HepG2 (cell line): ENCODE data around the gene VKORC1. TPM values are rescaled to one million over a fixed set of nuclear protein-coding genes. Genes with fewer than 3 reads are reported as not detected.

Experiments
- AGO2 ChIP-seq: fragments of 200-400 bp; formaldehyde crosslinking; optimal IDR thresholded peaks from 2 replicates; pipeline ENCODE3; 2017; ENCODE audit warnings: mild to moderate bottlenecking, low read depth, low read length, moderate library complexity
- ATAD3A ChIP-seq: sonication (generic); formaldehyde crosslinking; IDR thresholded peaks from 2 replicates; pipeline ENCODE4 v1.4.0; 2020; ENCODE audit warnings: missing genetic modification reagents
- DR1 ChIP-seq: sonication (generic); formaldehyde crosslinking; IDR thresholded peaks from 2 replicates; pipeline ENCODE4 v1.8.0; 2021; ENCODE audit warnings: mild to moderate bottlenecking, missing genetic modification reagents, inconsistent platforms
- EEA1 ChIP-seq: sonication (generic); formaldehyde crosslinking; IDR thresholded peaks from 2 replicates; pipeline ENCODE4 v1.5.1; 2020; ENCODE audit warnings: mild to moderate bottlenecking, missing genetic modification reagents, borderline replicate concordance
- FOXO1 ChIP-seq: sonication (generic); formaldehyde crosslinking; IDR thresholded peaks from 2 replicates; pipeline ENCODE4 v1.4.0; 2020; ENCODE audit warnings: missing genetic modification reagents
- GATAD2A ChIP-seq: IDR thresholded peaks from 2 replicates; pipeline ENCODE4 v1.6.1; 2016
- MIER3 ChIP-seq: IDR thresholded peaks from 2 replicates; pipeline ENCODE4 v1.6.1; 2016; ENCODE audit warnings: missing compliant biosample characterization, borderline replicate concordance
- MLLT10 ChIP-seq: sonication (generic); formaldehyde crosslinking; IDR thresholded peaks from 2 replicates; pipeline ENCODE4 v1.4.0; 2020; ENCODE audit warnings: missing genetic modification reagents
- MLX ChIP-seq: IDR thresholded peaks from 2 replicates; pipeline ENCODE4 v1.6.1; 2016
- POLR2G ChIP-seq: fragments of 200-400 bp; formaldehyde crosslinking; IDR thresholded peaks from 2 replicates; pipeline ENCODE4 v1.6.1; 2018; ENCODE audit warnings: mild to moderate bottlenecking, low read depth, low read length, moderate library complexity
- REXO4 ChIP-seq: sonication (generic); formaldehyde crosslinking; IDR thresholded peaks from 2 replicates; pipeline ENCODE4 v1.8.0; 2022; ENCODE audit warnings: missing genetic modification reagents, mild to moderate bottlenecking, borderline replicate concordance
- SMAD9 ChIP-seq: sonication (generic); formaldehyde crosslinking; IDR thresholded peaks from 2 replicates; pipeline ENCODE4 v1.5.1; 2020; ENCODE audit warnings: mild to moderate bottlenecking, missing genetic modification reagents
- SP1 ChIP-seq, 2 experiments: fragments of 450-650 bp in 1 of 2; sonication (generic) in 1 of 2; formaldehyde crosslinking in 1 of 2; IDR thresholded peaks; 2 replicates each; pipeline versions ENCODE4 v1.4.0 to v1.6.1; 2016 to 2020; ENCODE audit warnings: missing genetic modification reagents in 1 of 2
- SP2 ChIP-seq: sonication (generic); formaldehyde crosslinking; IDR thresholded peaks from 2 replicates; pipeline ENCODE4 v1.5.1; 2020; ENCODE audit warnings: mild to moderate bottlenecking, missing genetic modification reagents
- SYNCRIP ChIP-seq: fragments of 200-400 bp; formaldehyde crosslinking; IDR thresholded peaks from 2 replicates; pipeline ENCODE4 v1.6.1; 2018; ENCODE audit warnings: mild to moderate bottlenecking, low read depth, low read length; ENCODE audit not compliant: insufficient read depth
- TEF ChIP-seq: sonication (generic); formaldehyde crosslinking; IDR thresholded peaks from 2 replicates; pipeline ENCODE4 v1.5.0; 2020; ENCODE audit warnings: missing genetic modification reagents
- ZFP36L2 ChIP-seq: sonication (generic); formaldehyde crosslinking; IDR thresholded peaks from 2 replicates; pipeline ENCODE4 v1.4.0; 2020; ENCODE audit warnings: missing genetic modification reagents
- ZNF138 ChIP-seq: sonication (generic); formaldehyde crosslinking; IDR thresholded peaks from 2 replicates; pipeline ENCODE4 v1.5.0; 2020; ENCODE audit warnings: mild to moderate bottlenecking, low read depth, missing genetic modification reagents
- ZNF24 ChIP-seq: fragments of 450-650 bp; IDR thresholded peaks from 2 replicates; pipeline ENCODE4 v1.6.1; 2017; ENCODE audit warnings: antibody characterized with exemption, mild to moderate bottlenecking
- ZNF34 ChIP-seq: sonication (generic); formaldehyde crosslinking; IDR thresholded peaks from 2 replicates; pipeline ENCODE4 v1.4.0; 2020; ENCODE audit warnings: mild to moderate bottlenecking, missing genetic modification reagents, borderline replicate concordance
- ZNF549 ChIP-seq: sonication (generic); formaldehyde crosslinking; IDR thresholded peaks from 2 replicates; pipeline ENCODE4 v1.5.0; 2020; ENCODE audit warnings: missing genetic modification reagents
- ZNF550 ChIP-seq: sonication (generic); formaldehyde crosslinking; IDR thresholded peaks from 2 replicates; pipeline ENCODE4 v1.4.0; 2020; ENCODE audit warnings: mild to moderate bottlenecking, missing genetic modification reagents, borderline replicate concordance
- ZNF552 ChIP-seq: sonication (generic); formaldehyde crosslinking; IDR thresholded peaks from 2 replicates; pipeline ENCODE4 v1.9.0; 2022; ENCODE audit warnings: missing genetic modification reagents, mild to moderate bottlenecking, borderline replicate concordance
- ZNF569 ChIP-seq: sonication (generic); formaldehyde crosslinking; IDR thresholded peaks from 2 replicates; pipeline ENCODE4 v1.5.0; 2020; ENCODE audit warnings: mild to moderate bottlenecking, missing genetic modification reagents, moderate library complexity, borderline replicate concordance
- ZNF749 ChIP-seq: sonication (generic); formaldehyde crosslinking; IDR thresholded peaks from 2 replicates; pipeline ENCODE4 v1.8.0; 2022; ENCODE audit warnings: mild to moderate bottlenecking, missing genetic modification reagents, moderate library complexity, borderline replicate concordance
- ZSCAN5A ChIP-seq: sonication (generic); formaldehyde crosslinking; IDR thresholded peaks from 2 replicates; pipeline ENCODE4 v1.8.0; 2022; ENCODE audit warnings: mild to moderate bottlenecking, missing genetic modification reagents, borderline replicate concordance
- ZSCAN9 ChIP-seq: IDR thresholded peaks from 2 replicates; pipeline ENCODE4 v1.6.1; 2016; ENCODE audit warnings: borderline replicate concordance
- polyA plus RNA-seq, 8 experiments: library from polyadenylated mRNA; depleted of rRNA in 3 of 8; stranded (reverse) in 7 of 8; unstranded in 1 of 8; fragments of >200 nt; fragmentation: Illumina TruSeq in 4 of 8; extraction: Trizol in 4 of 8; gene quantifications; 2 replicates each; pipeline versions ENCODE4 v1.2.1 to v1.2.3, GENCODE V29; 2011 to 2016; ENCODE audit warnings: low read depth in 4 of 8, missing spikeins in 1 of 8, mixed read lengths in 1 of 8; ENCODE audit not compliant: insufficient read depth in 1 of 8
- total RNA-seq, 5 experiments: library from RNA; depleted of rRNA; stranded (reverse); fragments of >200 nt; fragmentation: Illumina TruSeq; extraction: Trizol; gene quantifications; 2 replicates each; pipeline ENCODE4 v1.2.3, GENCODE V29; 2016; ENCODE audit warnings: low read depth in 1 of 5

VKORC1 gene
- total and polyA plus RNA-seq, 2 of the 13 experiments (the other 11 are each of a cell fraction or from before 2014, with no cell fraction given), result 141 to 615 TPM

GRCh38 chr16:31141489-31142108 is 47.0 kb upstream of the VKORC1 start (continued):
- 0 out of 2 replicates have a peak, but pooled peaks have one; percentile 10 for TF ChIP-seq MIER3
- TF ChIP-seq ZSCAN9 (CRISPR knock-in tag), result no peak; the same call in 1 of the 2 replicates
- no peak; the same call in 1 of the 2 replicates for TF ChIP-seq ZNF34 (CRISPR knock-in tag)
- no peak; the same call in 1 of the 2 replicates for TF ChIP-seq MLX
- TF ChIP-seq ZNF569 (CRISPR knock-in tag), result no peak
- TF ChIP-seq ZNF549 (CRISPR knock-in tag), result no peak
- TF ChIP-seq TEF (CRISPR knock-in tag), result no peak
- TF ChIP-seq FOXO1 (CRISPR knock-in tag), result no peak
- TF ChIP-seq ATAD3A, result no peak
- no peak for TF ChIP-seq EEA1
- peak; percentile 51; the same call in 1 of the 2 replicates for TF ChIP-seq ZFP36L2
- no peak for TF ChIP-seq ZNF552 (CRISPR knock-in tag)
- TF ChIP-seq ZNF24, result no peak
- no peak for TF ChIP-seq DR1
- TF ChIP-seq ZNF138 (CRISPR knock-in tag), result no peak
- TF ChIP-seq SMAD9 (CRISPR knock-in tag), result no peak
- no peak for TF ChIP-seq SYNCRIP
- TF ChIP-seq AGO2, result peak; percentile 74
- TF ChIP-seq ZNF749 (CRISPR knock-in tag), result no peak
- TF ChIP-seq ZNF550, result no peak
- no peak for TF ChIP-seq MLLT10 (CRISPR knock-in tag)
- TF ChIP-seq GATAD2A (CRISPR knock-in tag), result no peak
- TF ChIP-seq REXO4, result no peak
- no peak; the same call in none of the 2 replicates for TF ChIP-seq POLR2G
- TF ChIP-seq SP2, result no peak
- TF ChIP-seq SP1 (IDR thresholded peaks at IDR 0.05), result no peak
- peak; percentile 19; the same call in 1 of the 2 replicates for TF ChIP-seq SP1 (CRISPR knock-in tag; IDR thresholded peaks at IDR 0.05)
- TF ChIP-seq ZSCAN5A (CRISPR knock-in tag), result no peak
